CD4-positive, alpha-beta T cell (primary cell): ENCODE data around the gene KCNE3. TPM values are rescaled to one million over a fixed set of nuclear protein-coding genes. Genes with fewer than 3 reads are reported as not detected.

ENCODE experiments used
- ATAC-seq: fragments of 200-7000 bp; cut with Tn5 transposase; one replicate; pipeline ENCODE4 v1.10.0; 2022; ENCODE audit warnings: mild to moderate bottlenecking; ENCODE audit not compliant: poor library complexity
- CTCF ChIA-PET: fragments of 350-600 bp; sonication (Branson Sonifier 250); formaldehyde crosslinking; loops from one replicate; lab custom pipeline; 2021; ENCODE audit warnings: antibody characterized with exemption, inconsistent platforms; lab: Charles Lee
- POLR2A ChIA-PET: fragments of 350-600 bp; sonication (Branson Sonifier 250); formaldehyde crosslinking; loops from one replicate; lab custom pipeline; 2021; ENCODE audit warnings: antibody characterized with exemption, inconsistent platforms; lab: Charles Lee
- DNase-seq, 14 experiments: peaks; one replicate each; pipeline ENCODE4 v3.0.0-alpha.2; 2013 to 2020; ENCODE audit warnings: mixed read lengths in 2 of 14
- H3K27ac ChIP-seq, 2 donors: one replicate each; pipeline versions ENCODE4 v1.5.1 to v1.7.0; 2013; ENCODE audit warnings: low read length in 2 of 2, low read depth in 1 of 2, mild to moderate bottlenecking in 1 of 2
- H3K27me3 ChIP-seq, 2 experiments: 1 replicate in 1 of 2; 2 replicates in 1 of 2; pipeline versions ENCODE4 v1.6.1 to v1.7.0; 2013; ENCODE audit warnings: low read length in 2 of 2, control low read depth in 1 of 2, mild to moderate bottlenecking in 1 of 2, moderate library complexity in 1 of 2; ENCODE audit not compliant: insufficient read depth in 2 of 2, control insufficient read depth in 1 of 2
- H3K36me3 ChIP-seq: one replicate; pipeline ENCODE4 v1.6.1; 2013; ENCODE audit warnings: low read length, control low read depth; ENCODE audit not compliant: insufficient read depth
- H3K4me1 ChIP-seq: one replicate; pipeline ENCODE4 v1.6.1; 2013; ENCODE audit warnings: low read length, control low read depth; ENCODE audit not compliant: insufficient read depth
- H3K4me3 ChIP-seq: one replicate; pipeline ENCODE4 v1.5.1; 2013; ENCODE audit warnings: mild to moderate bottlenecking, low read length, moderate library complexity
- H3K9me3 ChIP-seq, 2 experiments: 1 replicate in 1 of 2; 2 replicates in 1 of 2; pipeline versions ENCODE4 v1.6.1 to v1.7.0; 2013; ENCODE audit warnings: low read length in 2 of 2, mild to moderate bottlenecking in 2 of 2, control low read depth in 1 of 2, moderate library complexity in 1 of 2; ENCODE audit not compliant: control insufficient read depth in 1 of 2, insufficient read depth in 1 of 2
- H3K27ac Mint-ChIP-seq: one replicate; pipeline ENCODE4 v1.8.0; 2020; ENCODE audit warnings: mixed read lengths
- H3K27me3 Mint-ChIP-seq: one replicate; pipeline ENCODE4 v1.8.0; 2021; ENCODE audit warnings: mixed read lengths
- H3K36me3 Mint-ChIP-seq: one replicate; pipeline ENCODE4 v1.8.0; 2021; ENCODE audit warnings: low read depth, mixed read lengths
- H3K4me1 Mint-ChIP-seq: one replicate; pipeline ENCODE4 v1.8.0; 2021; ENCODE audit warnings: low read depth, mixed read lengths
- H3K4me3 Mint-ChIP-seq: one replicate; pipeline ENCODE4 v1.8.0; 2020; ENCODE audit warnings: mild to moderate bottlenecking, mixed read lengths
- H3K9me3 Mint-ChIP-seq: one replicate; pipeline ENCODE4 v1.8.0; 2020; ENCODE audit warnings: mixed read lengths
- intact Hi-C, 2 experiments: fragments of 100-400 bp; cut with DNase I in 1 of 2; cut with micrococcal nuclease in 1 of 2; formaldehyde crosslinking; loops; one replicate each; pipeline versions ENCODE4 v1.15.1 to v1.9.0; 2023 to 2025; cut with DNase I, micrococcal nuclease
- total RNA-seq, 174 experiments: library from RNA in 2 of 174; stranded (reverse) in 2 of 174; gene quantifications; one replicate each; pipeline ENCODE4 v1.2.3 and lab custom pipeline; 2021 to 2026
- TF ChIP-seq, protein P1 (sequence below): fragments of 200-600 bp; IDR thresholded peaks from one replicate; pipeline ENCODE4 v1.8.0; 2022; ENCODE audit warnings: antibody characterized with exemption, mild to moderate bottlenecking

Gene KCNE3
- total RNA-seq, 2 experiments from 2014 or later: 0.08 to 0.22 TPM

DNA sequence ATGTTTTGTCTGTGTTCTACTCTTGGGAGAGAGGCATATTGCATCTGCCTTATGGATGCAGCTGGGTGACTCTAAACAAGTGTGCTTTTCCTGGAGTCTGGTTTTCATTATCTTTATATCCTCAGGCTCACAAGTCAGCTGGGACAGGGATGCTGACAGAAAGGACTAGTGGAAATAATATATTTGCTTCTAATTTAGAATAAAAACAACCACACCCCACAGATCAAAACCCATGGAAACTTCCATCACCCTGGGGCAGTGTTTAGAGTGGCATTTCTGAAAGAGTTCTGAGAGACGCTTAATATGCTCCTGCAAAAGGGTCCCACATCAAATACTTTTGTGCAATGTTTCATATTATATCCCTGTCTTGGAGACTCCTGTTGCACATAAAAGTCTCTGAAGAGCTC, 20.8 kb downstream of the KCNE3 start:
- DNase-seq (no peak), ATAC-seq (no peak)
- Histone ChIP-seq H3K27me3 (no peaks in the 10 kb centered on the region), H3K4me3 (no peak overlapping the region), H3K27ac (no peak overlapping the region), H3K4me1 (no peaks in the 10 kb centered on the region), H3K9me3 (no peaks in the 10 kb centered on the region), H3K36me3 (no peaks in the 10 kb centered on the region)
- H3K27me3 Mint-ChIP-seq: no peaks in the 10 kb centered on the region
- intact Hi-C loops: no loop called here
- TF ChIP-seq, protein P1, sequence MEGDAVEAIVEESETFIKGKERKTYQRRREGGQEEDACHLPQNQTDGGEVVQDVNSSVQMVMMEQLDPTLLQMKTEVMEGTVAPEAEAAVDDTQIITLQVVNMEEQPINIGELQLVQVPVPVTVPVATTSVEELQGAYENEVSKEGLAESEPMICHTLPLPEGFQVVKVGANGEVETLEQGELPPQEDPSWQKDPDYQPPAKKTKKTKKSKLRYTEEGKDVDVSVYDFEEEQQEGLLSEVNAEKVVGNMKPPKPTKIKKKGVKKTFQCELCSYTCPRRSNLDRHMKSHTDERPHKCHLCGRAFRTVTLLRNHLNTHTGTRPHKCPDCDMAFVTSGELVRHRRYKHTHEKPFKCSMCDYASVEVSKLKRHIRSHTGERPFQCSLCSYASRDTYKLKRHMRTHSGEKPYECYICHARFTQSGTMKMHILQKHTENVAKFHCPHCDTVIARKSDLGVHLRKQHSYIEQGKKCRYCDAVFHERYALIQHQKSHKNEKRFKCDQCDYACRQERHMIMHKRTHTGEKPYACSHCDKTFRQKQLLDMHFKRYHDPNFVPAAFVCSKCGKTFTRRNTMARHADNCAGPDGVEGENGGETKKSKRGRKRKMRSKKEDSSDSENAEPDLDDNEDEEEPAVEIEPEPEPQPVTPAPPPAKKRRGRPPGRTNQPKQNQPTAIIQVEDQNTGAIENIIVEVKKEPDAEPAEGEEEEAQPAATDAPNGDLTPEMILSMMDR: no peak
- ChIA-PET POLR2A (no interaction called here), CTCF (interaction anchor here (0.7 to 0.9 kb wide), 2 partner anchors 27 to 58 kb away, joined by 3 read pairs; no protein-coding TSS in a partner anchor)
- no peak overlapping the region for H3K27ac Mint-ChIP-seq
- H3K9me3 Mint-ChIP-seq: no peaks in the 10 kb centered on the region
- no peaks in the 10 kb centered on the region for H3K36me3 Mint-ChIP-seq
- no peaks in the 10 kb centered on the region for H3K4me1 Mint-ChIP-seq
- no peak overlapping the region for H3K4me3 Mint-ChIP-seq

DNA sequence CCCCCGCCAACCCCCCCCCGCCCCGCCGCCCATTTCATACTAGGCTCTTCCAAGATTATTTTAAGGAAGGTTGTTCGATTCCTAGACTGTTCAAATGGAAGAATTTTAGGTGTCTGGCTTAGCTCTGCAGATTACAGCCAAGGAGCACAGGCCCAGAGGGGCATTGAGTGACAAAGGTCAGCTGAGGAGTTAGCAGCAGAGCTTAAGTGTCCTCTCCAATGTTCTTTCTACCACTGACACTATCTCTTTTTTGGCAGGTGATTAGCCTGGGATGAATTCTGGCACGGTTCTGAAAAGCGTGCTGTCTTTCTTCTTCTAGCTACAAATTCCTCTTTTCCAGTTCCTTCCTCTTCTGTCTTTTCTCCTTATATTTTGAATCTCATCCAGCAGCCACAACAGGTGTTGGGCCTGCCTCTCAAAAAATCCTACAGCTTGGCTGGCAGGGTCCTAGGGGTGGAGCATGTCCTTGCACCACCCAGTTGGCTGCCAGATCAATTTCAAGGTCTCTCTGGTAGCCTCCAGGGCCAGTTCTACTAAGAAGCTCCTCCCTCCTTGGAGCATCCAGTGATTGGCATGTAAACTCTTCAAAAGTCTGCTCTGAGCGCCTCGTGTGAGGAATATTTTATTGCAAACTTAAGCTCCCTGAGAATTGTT, 23.0 kb downstream of the KCNE3 start:
- Mint-ChIP-seq H3K36me3 (no peaks in the 10 kb centered on the region), H3K27me3 (no peaks in the 10 kb centered on the region), H3K4me3 (no peak overlapping the region), H3K4me1 (no peaks in the 10 kb centered on the region), H3K9me3 (no peaks in the 10 kb centered on the region), H3K27ac (no peak overlapping the region)
- intact Hi-C loops: no loop called here
- Histone ChIP-seq H3K9me3 (no peaks in the 10 kb centered on the region), H3K4me3 (no peak overlapping the region), H3K36me3 (no peaks in the 10 kb centered on the region), H3K27ac (no peak overlapping the region), H3K4me1 (no peaks in the 10 kb centered on the region), H3K27me3 (no peaks in the 10 kb centered on the region)
- TF ChIP-seq, protein P1: no peak
- ATAC-seq (no peak), DNase-seq (no peak)
- CTCF ChIA-PET: interaction anchor here (1.5 kb wide), 1 partner anchor 9 kb away, joined by 5 read pairs; no protein-coding TSS in a partner anchor
- POLR2A ChIA-PET: no interaction called here

DNA sequence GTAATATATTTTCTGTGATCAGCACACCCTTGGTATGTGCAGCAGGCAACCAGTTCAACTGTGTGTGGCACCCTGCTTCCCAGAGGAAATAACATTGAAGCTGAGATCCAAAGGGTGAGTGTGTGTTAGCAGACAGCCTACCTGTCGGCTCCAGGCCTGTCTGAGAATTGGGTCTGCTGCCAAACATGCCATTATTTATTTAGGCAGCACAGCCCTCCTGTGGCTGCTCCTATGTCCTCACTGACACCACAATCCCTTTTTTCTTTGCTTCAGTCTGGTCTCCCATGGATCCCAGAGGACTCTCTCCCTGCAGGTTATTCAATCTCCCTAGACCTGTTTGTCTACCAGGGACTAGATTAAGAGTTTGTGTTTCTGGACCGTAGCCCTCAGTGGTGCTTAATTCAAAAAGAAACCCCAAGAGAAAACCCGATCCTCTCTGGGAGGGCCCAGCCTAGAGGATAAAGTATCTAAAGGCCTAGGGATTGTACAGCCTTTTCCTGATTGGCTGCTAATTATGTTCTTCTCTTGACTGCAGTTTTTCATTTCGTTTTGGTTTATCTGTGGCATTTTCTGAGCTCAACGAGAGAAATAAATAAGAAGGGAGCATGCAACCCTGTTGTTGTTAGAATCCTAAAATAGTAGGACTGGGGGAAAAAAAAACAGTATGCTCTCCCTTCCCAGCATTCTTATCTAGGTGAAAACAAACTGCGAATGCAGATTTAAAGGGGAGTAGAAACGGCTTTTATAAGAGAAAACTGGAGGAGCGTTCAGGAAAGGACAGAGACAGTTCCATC, 24.1 kb downstream of the KCNE3 start:
- TF ChIP-seq, protein P1: no peak
- ATAC-seq: no peak

More for the DNA sequence above, 24.1 kb downstream of the KCNE3 start:
- Histone ChIP-seq H3K4me3 (no peak overlapping the region), H3K4me1 (no peaks in the 10 kb centered on the region), H3K36me3 (no peaks in the 10 kb centered on the region), H3K27me3 (no peaks in the 10 kb centered on the region), H3K27ac (no peak overlapping the region), H3K9me3 (no peaks in the 10 kb centered on the region)
- H3K27ac Mint-ChIP-seq: no peak overlapping the region
- no peaks in the 10 kb centered on the region for H3K36me3 Mint-ChIP-seq
- DNase-seq: no peak
- H3K9me3 Mint-ChIP-seq: no peaks in the 10 kb centered on the region
- no peaks in the 10 kb centered on the region for H3K27me3 Mint-ChIP-seq
- POLR2A ChIA-PET: no interaction called here
- intact Hi-C loops: no loop called here
- CTCF ChIA-PET: no interaction called here
- H3K4me1 Mint-ChIP-seq: no peaks in the 10 kb centered on the region
- no peak overlapping the region for H3K4me3 Mint-ChIP-seq
